Measurements from ENCODE around the gene PITX1. TPM values are rescaled to one million over a fixed set of nuclear protein-coding genes. Genes with fewer than 3 reads are reported as not detected.
"Not testable (repeated sequence)": the region's sequence is repeated elsewhere in the genome, so short reads cannot be mapped to it uniquely, and the experiment has no call there.

PITX1 gene
- total RNA-seq, 2 experiments from 2014 or later = 0.18 TPM

DNA sequence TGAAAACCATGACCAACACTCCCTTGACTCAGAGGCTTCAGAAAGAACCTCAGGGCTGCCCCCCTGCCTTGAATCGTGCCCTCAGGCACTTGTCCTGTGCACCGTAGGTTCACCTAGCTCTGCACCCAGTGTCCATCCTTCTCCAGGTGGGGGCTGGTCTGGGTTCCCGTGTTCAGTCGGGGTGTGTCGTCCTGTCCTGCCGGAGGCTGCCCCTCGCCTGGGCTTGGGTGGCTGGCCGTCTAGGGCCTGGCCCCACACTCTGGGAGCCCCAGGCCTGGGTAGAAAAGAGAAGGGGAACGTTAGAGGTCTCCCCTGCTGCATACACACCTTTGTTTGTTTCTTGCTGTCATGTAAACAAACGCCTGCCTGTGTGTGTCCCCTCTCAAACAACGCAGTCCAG, 37.0 kb downstream of the PITX1 start:
- H3K36me3 Mint-ChIP-seq (ENCODE audit: low read depth) = peaks cover 5% of the 10 kb centered on the region
- ATAC-seq = no peak
- H3K27ac Mint-ChIP-seq = no peak overlapping the region
- intact Hi-C loops (cut with DNase I, micrococcal nuclease) = no loop called here
- peaks cover 2% of the 10 kb centered on the region for H3K27me3 Mint-ChIP-seq
- H3K4me3 Mint-ChIP-seq = no peak overlapping the region
- CTCF ChIA-PET = interaction anchor here (0.8 kb wide), 1 partner anchor 184 kb away, joined by 3 read pairs; no protein-coding TSS in a partner anchor
- no peaks in the 10 kb centered on the region for H3K9me3 Mint-ChIP-seq (ENCODE audit: low read depth)
- POLR2A ChIA-PET = no interaction called here
- no peak for DNase-seq
- H3K4me1 Mint-ChIP-seq = no peaks in the 10 kb centered on the region

DNA sequence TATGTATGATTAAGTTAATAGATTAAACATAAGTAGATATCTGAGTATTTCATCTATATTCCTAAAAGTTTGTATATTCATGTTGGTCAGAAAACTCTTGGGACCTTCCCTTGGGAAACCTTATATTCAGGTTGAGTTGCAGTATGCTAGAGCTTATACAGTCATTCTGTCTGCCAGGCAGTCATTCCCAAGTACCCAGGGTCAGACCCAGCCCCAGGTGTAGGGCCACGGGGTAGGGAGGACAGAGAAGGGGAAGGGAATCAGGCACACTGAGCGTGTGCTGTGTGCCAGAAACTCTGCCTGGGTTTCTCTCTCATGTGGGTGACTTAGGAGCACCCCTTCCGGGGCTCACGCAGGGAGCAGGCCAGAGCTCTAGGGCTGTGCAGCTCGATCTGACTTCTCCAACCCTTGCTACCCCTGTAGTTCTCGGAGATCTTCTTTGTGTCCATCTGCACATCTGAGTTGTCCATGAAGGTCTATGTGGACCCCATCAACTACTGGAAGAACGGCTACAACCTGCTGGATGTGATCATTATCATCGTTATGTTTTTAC, 38.1 kb downstream of the PITX1 start:
- CTCF ChIA-PET = interaction anchor here (0.6 kb wide), 1 partner anchor 333 kb away, joined by 3 read pairs; no protein-coding TSS in a partner anchor
- Mint-ChIP-seq H3K27ac (no peak overlapping the region), H3K27me3 (no peaks in the 10 kb centered on the region), H3K36me3 (ENCODE audit: low read depth) (peaks cover 5% of the 10 kb centered on the region), H3K9me3 (ENCODE audit: low read depth) (no peaks in the 10 kb centered on the region), H3K4me1 (no peaks in the 10 kb centered on the region), H3K4me3 (no peak overlapping the region)
- no peak for DNase-seq
- POLR2A ChIA-PET = no interaction called here
- intact Hi-C loops (cut with DNase I, micrococcal nuclease) = no loop called here
- ATAC-seq = no peak

DNA sequence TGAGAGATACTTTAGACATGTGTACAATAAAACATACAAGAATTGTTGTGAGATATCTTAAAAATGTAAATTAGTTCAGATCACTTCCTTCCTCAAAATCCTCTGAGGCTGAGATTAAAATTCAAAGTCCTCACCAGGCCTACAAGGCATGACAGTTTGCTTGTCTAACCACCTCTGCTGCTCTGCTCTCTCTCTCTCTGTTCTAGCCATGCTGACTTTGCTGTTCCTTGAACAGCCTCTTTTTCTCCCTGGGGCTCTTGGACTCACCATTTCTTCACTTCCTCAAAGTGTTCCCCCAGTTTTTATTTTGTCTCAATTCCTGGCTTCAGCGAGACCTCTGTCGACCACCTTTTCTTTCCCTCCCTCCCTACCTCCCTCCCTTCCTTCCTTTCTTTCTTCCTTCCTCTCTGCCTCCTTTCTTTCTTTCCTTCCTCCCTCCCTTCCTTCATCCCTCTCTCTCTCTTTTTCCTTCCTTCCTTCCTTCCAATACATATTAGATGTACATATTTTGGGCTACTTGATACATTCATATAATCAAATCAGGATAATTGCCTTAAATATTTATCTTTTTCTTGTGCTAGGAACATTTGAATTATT, 39.4 kb downstream of the PITX1 start:
- Mint-ChIP-seq H3K4me1 (no peaks in the 10 kb centered on the region), H3K27ac (no peak overlapping the region), H3K9me3 (ENCODE audit: low read depth) (no peaks in the 10 kb centered on the region), H3K4me3 (no peak overlapping the region), H3K27me3 (no peaks in the 10 kb centered on the region), H3K36me3 (ENCODE audit: low read depth) (peaks cover 5% of the 10 kb centered on the region)
- no peak for DNase-seq
- ChIA-PET POLR2A (no interaction called here), CTCF (no interaction called here)
- intact Hi-C loops (cut with DNase I, micrococcal nuclease) = no loop called here
- ATAC-seq = no peak

DNA sequence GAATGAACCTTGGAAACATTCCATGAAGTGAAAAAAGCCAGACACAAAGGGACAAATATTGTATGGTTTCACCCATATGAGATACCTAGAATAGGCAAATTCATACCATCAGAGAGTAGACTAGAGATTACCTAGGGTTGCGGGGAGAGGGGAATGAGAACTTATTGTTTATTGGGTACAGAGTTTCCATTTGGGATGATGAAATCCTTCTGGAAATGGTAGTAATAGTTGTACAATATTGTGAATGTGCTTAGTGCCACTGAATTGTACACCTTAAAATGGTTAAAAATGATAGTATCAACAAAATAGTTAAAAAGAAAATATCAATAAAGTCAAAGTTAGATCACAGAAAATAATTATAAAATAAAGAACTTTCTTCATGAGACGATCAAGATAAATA, 40.9 kb downstream of the PITX1 start:
- H3K27me3 Mint-ChIP-seq = no peaks in the 10 kb centered on the region
- no peak overlapping the region for H3K4me3 Mint-ChIP-seq
- H3K9me3 Mint-ChIP-seq (ENCODE audit: low read depth) = no peaks in the 10 kb centered on the region
- intact Hi-C loops (cut with DNase I, micrococcal nuclease) = no loop called here
- DNase-seq = no peak
- ChIA-PET POLR2A (no interaction called here), CTCF (no interaction called here)
- no peaks in the 10 kb centered on the region for H3K36me3 Mint-ChIP-seq (ENCODE audit: low read depth)
- no peak for ATAC-seq
- no peak overlapping the region for H3K27ac Mint-ChIP-seq
- H3K4me1 Mint-ChIP-seq = peaks cover 11% of the 10 kb centered on the region

DNA sequence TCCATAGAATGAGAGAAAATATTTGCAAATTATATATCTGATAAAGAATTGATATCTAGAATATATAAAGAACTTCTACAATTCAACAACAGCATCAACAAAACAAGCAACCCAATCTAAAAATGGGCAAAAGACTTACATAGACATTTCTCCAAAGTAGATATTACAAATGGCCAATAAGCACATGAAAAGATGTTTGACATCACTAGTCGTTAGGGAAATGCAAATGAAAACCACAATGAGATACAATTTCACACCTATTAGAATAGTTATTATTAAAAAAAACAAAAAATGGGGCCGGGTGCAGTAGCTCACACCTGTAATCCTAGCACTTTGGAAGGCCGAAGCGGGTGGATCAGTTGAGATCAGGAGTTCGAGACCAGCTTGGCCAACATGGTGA, 41.9 kb downstream of the PITX1 start:
- Mint-ChIP-seq H3K36me3 (ENCODE audit: low read depth) (no peaks in the 10 kb centered on the region), H3K9me3 (ENCODE audit: low read depth) (no peaks in the 10 kb centered on the region), H3K4me1 (peaks cover 12% of the 10 kb centered on the region), H3K27ac (no peak overlapping the region), H3K4me3 (no peak overlapping the region), H3K27me3 (no peaks in the 10 kb centered on the region)
- DNase-seq (no peak), ATAC-seq (no peak)
- intact Hi-C loops (cut with DNase I, micrococcal nuclease) = no loop called here
- ChIA-PET POLR2A (no interaction called here), CTCF (no interaction called here)

DNA sequence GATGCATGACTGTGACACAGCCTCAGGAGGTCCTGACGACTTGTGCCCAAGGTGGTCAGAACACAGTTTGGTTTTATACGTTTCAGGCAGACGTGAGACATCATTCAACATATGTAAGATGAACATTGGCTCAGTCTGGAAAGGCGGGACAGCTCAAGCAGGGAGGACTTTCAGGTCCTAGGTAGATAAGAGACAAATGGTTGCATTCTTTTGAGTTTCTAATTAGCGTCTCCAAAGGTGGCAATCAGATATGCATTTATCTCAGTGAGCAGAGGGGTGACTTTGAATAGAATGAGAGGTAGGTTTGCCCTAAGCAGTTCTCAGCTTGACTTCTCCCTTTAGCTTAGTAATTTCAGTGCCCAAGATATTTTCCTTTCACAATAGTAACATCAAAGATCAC, 43.8 kb downstream of the PITX1 start:
- ATAC-seq; H3K4me3 Mint-ChIP-seq; H3K9me3 Mint-ChIP-seq (ENCODE audit: low read depth); POLR2A ChIA-PET; H3K27ac Mint-ChIP-seq; DNase-seq; H3K27me3 Mint-ChIP-seq; intact Hi-C loops (cut with DNase I, micrococcal nuclease); H3K36me3 Mint-ChIP-seq (ENCODE audit: low read depth): not testable (repeated sequence)
- CTCF ChIA-PET = interaction anchor here (1.0 kb wide), 1 partner anchor 412 kb away, joined by 3 read pairs; no protein-coding TSS in a partner anchor
- H3K4me1 Mint-ChIP-seq = peaks cover 12% of the 10 kb centered on the region

DNA sequence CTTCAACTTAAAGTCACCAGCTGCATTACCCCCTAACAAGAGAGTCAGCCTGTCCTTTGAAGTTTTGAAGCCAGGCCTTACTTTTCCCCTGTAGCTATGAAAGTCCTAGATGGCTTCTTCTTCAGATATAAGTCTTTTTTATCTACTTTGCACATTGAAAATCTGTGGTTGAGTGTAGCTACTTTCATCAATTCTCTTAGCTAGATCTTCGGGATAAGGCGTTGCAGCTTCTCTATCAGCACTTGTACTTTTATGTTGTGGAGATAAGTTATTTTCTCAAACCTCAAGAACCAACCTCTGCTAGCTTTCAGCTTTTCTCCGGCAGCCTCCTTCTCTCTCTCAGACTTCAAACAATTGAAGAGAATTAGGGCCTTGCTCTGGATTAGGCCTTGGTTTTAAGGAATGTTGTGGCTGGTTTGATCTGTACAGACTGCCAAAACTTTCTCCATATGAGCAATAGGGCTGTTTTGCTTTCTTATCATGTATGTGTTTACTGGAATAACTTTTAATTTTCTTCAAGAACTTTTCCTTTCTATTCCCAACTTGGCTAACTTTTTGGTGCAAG, 44.7 kb downstream of the PITX1 start:
- Mint-ChIP-seq H3K36me3 (ENCODE audit: low read depth) (no peaks in the 10 kb centered on the region), H3K27ac (no peak overlapping the region), H3K27me3 (no peaks in the 10 kb centered on the region), H3K4me3 (no peak overlapping the region), H3K4me1 (peaks cover 12% of the 10 kb centered on the region), H3K9me3 (ENCODE audit: low read depth) (no peaks in the 10 kb centered on the region)
- ATAC-seq = no peak
- CTCF ChIA-PET = interaction anchor here (1.1 kb wide), 1 partner anchor 60 kb away, joined by 3 read pairs; no protein-coding TSS in a partner anchor
- intact Hi-C loops (cut with DNase I, micrococcal nuclease) = no loop called here
- no peak for DNase-seq
- POLR2A ChIA-PET = interaction anchor here (1.0 kb wide), 1 partner anchor 30 kb away, joined by 4 read pairs; no protein-coding TSS in a partner anchor

DNA sequence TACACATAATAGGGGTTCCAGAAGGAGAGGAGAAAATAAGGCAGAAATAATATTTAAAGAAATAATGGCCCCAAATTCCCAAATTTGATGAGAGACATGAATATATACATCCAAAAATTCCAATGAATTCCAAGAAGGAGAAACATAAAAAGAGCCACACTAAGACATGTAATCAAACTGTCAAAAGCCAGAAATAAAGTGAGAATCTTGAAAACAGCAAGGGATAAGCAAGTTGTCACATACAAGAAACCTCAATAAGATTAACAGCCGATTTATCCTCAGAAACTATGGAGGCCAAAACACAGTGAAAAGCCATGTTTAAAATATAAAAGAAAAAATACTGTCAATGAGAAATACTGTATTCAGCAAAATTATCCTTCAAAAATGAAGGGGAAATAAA, 51.8 kb downstream of the PITX1 start:
- no peaks in the 10 kb centered on the region for H3K4me1 Mint-ChIP-seq
- DNase-seq (no peak), ATAC-seq (no peak)
- intact Hi-C loops (cut with DNase I, micrococcal nuclease) = no loop called here
- ChIA-PET CTCF (no interaction called here), POLR2A (no interaction called here)
- H3K27me3 Mint-ChIP-seq = no peaks in the 10 kb centered on the region
- no peak overlapping the region for H3K4me3 Mint-ChIP-seq
- H3K27ac Mint-ChIP-seq = no peak overlapping the region
- H3K9me3 Mint-ChIP-seq (ENCODE audit: low read depth) = peaks cover 30% of the 10 kb centered on the region
- H3K36me3 Mint-ChIP-seq (ENCODE audit: low read depth) = peaks cover 14% of the 10 kb centered on the region

DNA sequence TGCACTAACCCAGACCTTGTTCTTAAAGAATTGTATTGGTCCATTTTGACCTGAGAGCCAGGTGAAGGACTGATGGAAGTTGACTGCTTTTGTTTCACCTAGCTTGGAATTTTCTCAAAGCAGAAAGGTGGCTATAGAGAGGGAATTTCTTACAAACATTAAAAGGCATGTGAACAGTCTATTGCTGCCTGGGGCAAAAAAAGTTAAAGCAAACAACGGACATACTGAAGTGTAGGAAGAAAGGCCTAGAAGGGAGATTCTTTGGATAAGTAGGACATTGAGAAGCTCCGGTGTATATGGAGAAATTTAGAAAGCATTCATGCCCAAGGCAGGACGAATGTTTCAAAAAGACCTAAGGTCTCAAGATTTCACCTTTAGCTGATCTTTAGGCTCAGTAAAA, 54.6 kb downstream of the PITX1 start:
- no peak overlapping the region for H3K27ac Mint-ChIP-seq
- ChIA-PET CTCF (interaction anchor here (1.2 kb wide), 1 partner anchor 40 kb away, joined by 3 read pairs; no protein-coding TSS in a partner anchor), POLR2A (no interaction called here)
- no peaks in the 10 kb centered on the region for H3K4me1 Mint-ChIP-seq
- H3K36me3 Mint-ChIP-seq (ENCODE audit: low read depth) = peaks cover 26% of the 10 kb centered on the region
- intact Hi-C loops (cut with DNase I, micrococcal nuclease) = no loop called here
- H3K27me3 Mint-ChIP-seq = no peaks in the 10 kb centered on the region
- H3K9me3 Mint-ChIP-seq (ENCODE audit: low read depth) = peaks cover 33% of the 10 kb centered on the region
- no peak overlapping the region for H3K4me3 Mint-ChIP-seq
- DNase-seq (no peak), ATAC-seq (no peak)

Other genes with a start within 250 kb of the PITX1 start
- 10 to 100 TPM; 24.5 to 24.9 TPM for gene C5orf24, start 188.3 kb downstream of the PITX1 start, total RNA-seq
- gene TXNDC15, start 159.9 kb downstream of the PITX1 start, total RNA-seq = 10 to 100 TPM; 16.6 to 29.1 TPM
- gene PCBD2, start 129.1 kb downstream of the PITX1 start, total RNA-seq = 10 to 100 TPM; 10.0 to 12.8 TPM
- under 1 TPM; 0.40 to 0.69 TPM for gene CATSPER3, start 66.3 kb downstream of the PITX1 start, total RNA-seq